GM12878 (cell line): ENCODE measurements around the gene MPRIP.

ENCODE experiments used
- CTCF ChIP-seq, 3 experiments: IDR thresholded peaks in 2 of 3; conservative IDR thresholded peaks in 1 of 3; 2 replicates each; pipeline ENCODE4 v1.5.1; 2011; ENCODE audit warnings: low read depth in 3 of 3, low read length in 3 of 3, mild to moderate bottlenecking in 3 of 3, control low read depth in 2 of 3, moderate library complexity in 2 of 3, inconsistent platforms in 1 of 3, mixed read lengths in 1 of 3; ENCODE audit not compliant: control insufficient read depth in 2 of 3, insufficient read depth in 1 of 3; ENCODE audit errors: extremely low read depth in 1 of 3
- EP300 ChIP-seq, 2 experiments: fragments of 150-350 bp in 1 of 2; IDR thresholded peaks; 2 replicates each; pipeline ENCODE4 v1.6.1; 2011 to 2012; ENCODE audit warnings: low read depth in 2 of 2, low read length in 2 of 2, borderline replicate concordance in 1 of 2, improper control_type of control experiment in 1 of 2, inconsistent platforms in 1 of 2; ENCODE audit not compliant: control insufficient read depth in 1 of 2
- ESRRA ChIP-seq: IDR thresholded peaks from 2 replicates; pipeline ENCODE4 v1.6.1; 2012; ENCODE audit warnings: mild to moderate bottlenecking, low read length, improper control_type of control experiment
- MTA3 ChIP-seq: IDR thresholded peaks from 2 replicates; pipeline ENCODE4 v1.6.1; 2012; ENCODE audit warnings: low read length, inconsistent platforms, borderline replicate concordance
- NFIC ChIP-seq: IDR thresholded peaks from 2 replicates; pipeline ENCODE4 v1.6.1; 2012; ENCODE audit warnings: low read depth, mild to moderate bottlenecking, inconsistent platforms, low read length, moderate library complexity
- RAD21 ChIP-seq: IDR thresholded peaks from 2 replicates; pipeline ENCODE4 v1.6.1; 2011; ENCODE audit warnings: mild to moderate bottlenecking, low read depth, low read length, moderate library complexity; ENCODE audit not compliant: insufficient read depth

- TF ChIP-seq MTA3 (no peak), EP300 (IDR thresholded peaks at IDR 0.05; ENCODE audit: borderline replicate concordance in 1 of 2, control insufficient read depth in 1 of 2, low read depth in 2 of 2, low read length in 2 of 2) (no peak), CTCF (IDR thresholded peaks at IDR 0.05 in 2 of 3, conservative IDR thresholded peaks at IDR 0.05 in 1 of 3; ENCODE audit: control insufficient read depth in 2 of 3, extremely low read depth in 1 of 3, insufficient read depth in 1 of 3, low read depth in 3 of 3, low read length in 3 of 3) (no peak), RAD21 (no peak), ESRRA (no peak), NFIC (no peak)
These were observed 16.1 kb upstream of the MPRIP start for GRCh38 chr17:17026163-17026562.
